Left ventricle myocardium inferior (tissue), 1 donor: ENCODE results near the gene AMPH. TPM values are rescaled to one million over a fixed set of nuclear protein-coding genes. Genes with fewer than 3 reads are reported as not detected.

ENCODE experiments used
- DNase-seq: peaks from one replicate; pipeline ENCODE4 v3.0.0-alpha.2; 2020
- H3K27ac ChIP-seq: fragments of 200-600 bp; replicated peaks from 2 replicates; pipeline ENCODE4 v1.8.0; 2021
- H3K27me3 ChIP-seq: fragments of 200-600 bp; 2 replicates; pipeline ENCODE4 v1.8.0; 2021; ENCODE audit warnings: low read depth
- H3K36me3 ChIP-seq: fragments of 200-600 bp; 2 replicates; pipeline ENCODE4 v1.8.0; 2021
- H3K4me1 ChIP-seq: fragments of 200-600 bp; 2 replicates; pipeline ENCODE4 v1.8.0; 2021
- H3K4me3 ChIP-seq: fragments of 200-600 bp; 2 replicates; pipeline ENCODE4 v1.8.0; 2021; ENCODE audit warnings: mild to moderate bottlenecking, moderate library complexity
- H3K9me3 ChIP-seq: fragments of 200-600 bp; replicated peaks from 2 replicates; pipeline ENCODE4 v1.8.0; 2021
- intact Hi-C: fragments of 100-400 bp; cut with micrococcal nuclease; formaldehyde crosslinking; loops from one replicate; pipeline ENCODE4 v1.11.0; 2022
- total RNA-seq: library from RNA; stranded (reverse); fragmentation: NEBNext Ultra II Directional; extraction: Animal tissue kit (Norgen Biotek cat#: 25700); gene quantifications from one replicate; pipeline ENCODE4 v1.2.1, GENCODE V29; 2021
- TF ChIP-seq, protein P1 (sequence below): fragments of 200-600 bp; IDR thresholded peaks from 2 replicates; pipeline ENCODE4 v1.8.0; 2021; ENCODE audit warnings: antibody characterized with exemption, mild to moderate bottlenecking, borderline replicate concordance
- donor health status: DM: no; HTN: yes; CAD: no; lungs with severe emphysema.

AMPH gene
- total RNA-seq, 1 donor from 2014 or later: 2.6 TPM

DNA sequence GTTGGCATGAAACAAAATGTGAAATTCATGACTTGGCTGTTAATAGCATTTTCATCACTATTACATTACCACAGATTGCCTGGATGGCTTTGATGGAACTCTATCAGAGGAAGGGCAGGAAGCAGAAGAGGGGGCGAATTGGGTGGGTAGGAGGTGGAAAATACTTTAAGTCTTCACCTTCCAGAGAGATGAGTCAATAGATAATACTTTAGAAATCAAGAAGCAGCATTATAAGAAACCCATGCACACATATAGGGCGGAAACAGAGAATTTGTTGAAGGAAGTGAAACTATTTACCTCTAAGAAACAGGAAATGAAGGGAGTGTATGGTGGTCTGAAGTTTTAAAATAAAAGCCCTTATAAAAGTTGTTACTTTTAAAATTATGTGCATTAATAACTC lies 205.7 kb downstream of the AMPH start:
- intact Hi-C loops: no loop called here
- no peak for DNase-seq

DNA sequence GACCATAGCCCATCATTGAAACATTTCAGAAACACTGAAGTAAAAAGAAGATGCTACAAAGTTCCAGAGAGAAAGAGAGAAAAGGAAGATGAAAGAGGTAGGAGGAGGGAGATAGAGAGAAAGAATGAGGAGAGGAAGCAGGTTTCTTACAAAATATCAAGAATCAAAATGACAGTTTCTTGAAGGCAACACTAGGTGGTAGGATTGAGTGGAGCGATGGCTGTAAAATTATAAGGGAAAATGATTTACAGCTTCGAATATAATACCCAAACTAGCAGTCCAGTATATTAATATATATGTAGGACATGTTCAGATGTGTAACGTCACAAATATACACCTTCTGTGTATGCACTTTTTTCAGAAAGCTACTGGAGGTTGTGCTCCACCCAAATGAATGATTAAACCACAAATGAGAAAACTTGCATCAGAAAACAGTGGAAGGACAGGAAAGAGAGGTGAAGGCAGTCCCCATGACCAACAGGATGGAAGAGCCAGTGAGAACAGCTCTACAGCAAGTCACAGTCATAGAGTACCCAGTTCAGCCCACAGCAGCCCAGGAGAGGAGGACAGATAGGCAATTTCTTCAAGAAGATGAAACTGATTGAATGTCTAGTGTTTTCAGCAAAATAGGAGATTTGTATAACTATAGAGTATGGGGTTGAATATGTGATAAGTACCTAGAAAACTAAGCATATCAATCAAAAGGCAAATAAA lies 206.3 kb downstream of the AMPH start:
- intact Hi-C loops: no loop called here

More for the DNA sequence above, 205.7 kb downstream of the AMPH start:
- Histone ChIP-seq H3K4me3 (no peak overlapping the region), H3K9me3 (no peaks in the 10 kb centered on the region), H3K27ac (no peak overlapping the region), H3K4me1 (peaks cover 8% of the 10 kb centered on the region), H3K36me3 (no peaks in the 10 kb centered on the region), H3K27me3 (peaks cover 18% of the 10 kb centered on the region)
- TF ChIP-seq, protein P1, sequence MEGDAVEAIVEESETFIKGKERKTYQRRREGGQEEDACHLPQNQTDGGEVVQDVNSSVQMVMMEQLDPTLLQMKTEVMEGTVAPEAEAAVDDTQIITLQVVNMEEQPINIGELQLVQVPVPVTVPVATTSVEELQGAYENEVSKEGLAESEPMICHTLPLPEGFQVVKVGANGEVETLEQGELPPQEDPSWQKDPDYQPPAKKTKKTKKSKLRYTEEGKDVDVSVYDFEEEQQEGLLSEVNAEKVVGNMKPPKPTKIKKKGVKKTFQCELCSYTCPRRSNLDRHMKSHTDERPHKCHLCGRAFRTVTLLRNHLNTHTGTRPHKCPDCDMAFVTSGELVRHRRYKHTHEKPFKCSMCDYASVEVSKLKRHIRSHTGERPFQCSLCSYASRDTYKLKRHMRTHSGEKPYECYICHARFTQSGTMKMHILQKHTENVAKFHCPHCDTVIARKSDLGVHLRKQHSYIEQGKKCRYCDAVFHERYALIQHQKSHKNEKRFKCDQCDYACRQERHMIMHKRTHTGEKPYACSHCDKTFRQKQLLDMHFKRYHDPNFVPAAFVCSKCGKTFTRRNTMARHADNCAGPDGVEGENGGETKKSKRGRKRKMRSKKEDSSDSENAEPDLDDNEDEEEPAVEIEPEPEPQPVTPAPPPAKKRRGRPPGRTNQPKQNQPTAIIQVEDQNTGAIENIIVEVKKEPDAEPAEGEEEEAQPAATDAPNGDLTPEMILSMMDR: no peak

DNA sequence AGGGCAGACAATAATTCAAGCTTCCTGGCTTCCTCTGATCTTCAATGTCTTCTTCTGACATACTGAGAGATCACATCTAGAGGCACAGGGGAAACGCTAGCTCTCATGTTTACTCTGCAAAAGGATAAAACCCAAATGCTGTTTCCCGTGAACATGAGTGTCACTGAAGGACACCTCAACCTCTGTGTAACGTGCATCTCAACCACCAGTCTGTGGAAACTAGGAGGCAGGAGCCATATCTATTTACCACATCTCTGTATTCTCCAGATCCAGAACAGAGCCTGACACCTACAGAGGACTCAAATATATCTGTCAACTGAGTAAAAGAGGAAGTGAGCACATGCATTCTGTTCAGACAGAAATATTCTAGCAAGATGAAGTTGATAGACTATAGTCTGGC lies 217.4 kb downstream of the AMPH start:
- intact Hi-C loops: no loop called here
- no peak overlapping the region for H3K27ac ChIP-seq
- DNase-seq: no peak
- H3K36me3 ChIP-seq: no peaks in the 10 kb centered on the region
- TF ChIP-seq, protein P1: no peak
- no peaks in the 10 kb centered on the region for H3K4me1 ChIP-seq
- no peaks in the 10 kb centered on the region for H3K9me3 ChIP-seq
- no peak overlapping the region for H3K4me3 ChIP-seq
- no peaks in the 10 kb centered on the region for H3K27me3 ChIP-seq

More for the DNA sequence above, 206.3 kb downstream of the AMPH start:
- Histone ChIP-seq H3K4me1 (peaks cover 8% of the 10 kb centered on the region), H3K9me3 (no peaks in the 10 kb centered on the region), H3K36me3 (no peaks in the 10 kb centered on the region), H3K27ac (no peak overlapping the region), H3K4me3 (no peak overlapping the region), H3K27me3 (peaks cover 18% of the 10 kb centered on the region)
- DNase-seq: no peak
- TF ChIP-seq, protein P1: no peak

DNA sequence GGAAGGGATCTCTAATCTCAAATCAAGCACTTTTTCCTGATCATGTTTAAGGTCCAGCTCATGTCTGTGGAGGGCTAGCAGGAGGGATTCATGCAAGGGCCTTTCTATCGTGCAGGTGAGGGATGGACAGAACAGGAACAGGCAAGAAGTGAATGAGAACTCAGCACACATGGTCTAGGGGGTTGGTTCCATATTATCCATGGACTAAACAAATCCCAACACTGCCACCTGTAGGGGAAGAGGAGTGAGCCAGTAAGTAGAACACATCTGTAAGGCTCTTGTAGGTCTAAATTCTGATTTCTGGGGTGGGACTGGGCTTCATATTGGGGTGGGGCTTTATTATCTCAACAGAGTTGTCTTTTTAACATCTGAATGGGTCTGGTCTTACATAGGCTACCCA lies 219.8 kb downstream of the AMPH start:
- intact Hi-C loops: no loop called here
- TF ChIP-seq, protein P1: no peak
- H3K27me3 ChIP-seq: no peaks in the 10 kb centered on the region
- no peaks in the 10 kb centered on the region for H3K36me3 ChIP-seq
- no peaks in the 10 kb centered on the region for H3K9me3 ChIP-seq
- no peak overlapping the region for H3K27ac ChIP-seq
- no peaks in the 10 kb centered on the region for H3K4me1 ChIP-seq
- no peak overlapping the region for H3K4me3 ChIP-seq
- DNase-seq: no peak

DNA sequence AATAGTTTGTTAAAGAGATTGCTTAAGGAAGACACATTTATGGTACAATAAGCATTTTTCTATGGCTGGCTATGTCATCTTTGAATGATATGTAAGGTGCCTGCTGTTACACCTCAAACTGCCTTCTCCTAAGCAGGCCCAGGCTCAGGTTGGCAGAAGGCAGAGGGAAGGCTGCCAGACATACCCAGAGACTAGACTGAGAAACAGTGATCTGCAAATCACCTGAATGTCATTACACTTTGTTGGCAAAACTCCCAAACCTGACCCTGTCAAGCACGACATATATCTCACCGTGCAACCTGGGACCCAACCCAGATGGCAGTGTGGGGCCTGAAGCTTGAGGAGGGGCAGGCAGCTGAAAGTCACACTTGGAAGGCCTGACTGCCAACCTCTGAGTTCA lies 221.1 kb downstream of the AMPH start:
- Histone ChIP-seq H3K27me3 (no peaks in the 10 kb centered on the region), H3K36me3 (no peaks in the 10 kb centered on the region)
- intact Hi-C loops: no loop called here

More for the DNA sequence above, 221.1 kb downstream of the AMPH start:
- H3K4me3 ChIP-seq: no peak overlapping the region
- H3K9me3 ChIP-seq: peaks cover 7% of the 10 kb centered on the region
- H3K27ac ChIP-seq: no peak overlapping the region
- DNase-seq: no peak
- TF ChIP-seq, protein P1: no peak
- H3K4me1 ChIP-seq: no peaks in the 10 kb centered on the region
